UCSD-AML1 (cell line): ENCODE data around the gene ELP1.

Experiments
- DNase-seq: peaks from one replicate; lab custom pipeline; 2025; ENCODE audit not compliant: unreplicated experiment; lab: John Stamatoyannopoulos, UW

ELP1 gene

DNA sequence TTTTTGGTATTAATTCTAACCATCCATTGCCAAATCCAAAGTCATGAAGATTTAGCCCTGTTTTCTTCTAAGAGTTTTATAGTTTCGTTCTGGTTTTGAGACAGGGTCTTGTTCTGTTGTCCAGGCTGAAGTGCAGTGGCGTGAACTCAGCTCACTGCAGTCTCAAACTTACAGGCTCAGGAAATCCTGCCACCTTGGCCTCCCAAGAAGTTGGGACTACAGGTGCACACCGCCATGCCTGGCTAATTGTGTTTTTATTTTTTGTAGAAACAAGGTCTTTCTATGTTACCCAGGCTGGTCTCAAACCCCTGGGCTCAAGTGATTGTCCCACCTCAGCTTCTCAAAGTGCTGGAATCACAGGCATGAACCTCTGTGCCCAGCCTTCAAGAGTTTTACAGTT is 50.8 kb downstream of the ELP1 start:
- DNase-seq, result no peak

DNA sequence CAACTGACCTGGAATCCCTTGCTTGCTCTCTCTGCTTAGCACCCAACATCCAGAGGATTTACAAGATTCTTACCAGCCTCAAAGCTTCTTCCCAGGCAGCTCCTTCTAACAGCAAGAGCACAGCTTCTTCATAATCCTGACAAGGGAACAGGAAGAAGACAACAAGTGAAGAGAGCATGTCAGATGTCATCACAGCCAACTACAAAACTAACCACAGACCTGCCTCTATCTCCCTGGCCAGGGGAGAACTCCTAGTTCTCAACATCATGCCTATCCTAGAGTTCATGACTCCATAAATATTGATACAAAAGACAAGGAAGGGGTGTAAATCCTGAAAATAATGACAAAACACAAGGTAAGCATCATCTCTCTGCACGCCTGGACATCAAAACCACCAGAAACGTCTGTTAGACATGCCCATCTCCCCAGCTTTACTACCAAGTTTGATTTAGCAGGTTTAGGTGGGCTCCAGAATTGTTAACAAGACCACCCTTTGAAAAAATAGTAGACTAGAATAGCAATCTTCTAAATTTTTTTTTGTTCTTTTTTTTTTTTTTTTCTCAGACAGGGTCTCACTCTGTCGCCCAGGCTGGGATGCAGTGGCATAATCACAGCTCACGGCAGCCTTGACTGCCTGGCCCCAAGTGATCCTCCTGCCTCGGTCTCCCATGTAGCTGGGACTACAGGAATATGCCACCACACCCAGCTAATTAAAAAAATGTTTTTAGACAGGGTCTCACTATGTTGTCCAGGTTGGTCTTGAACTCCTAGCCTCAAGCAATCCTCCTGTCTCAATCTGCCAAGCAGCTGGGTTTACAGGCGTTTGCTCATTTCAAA is 51.7 kb downstream of the ELP1 start:
- no peak for DNase-seq

DNA sequence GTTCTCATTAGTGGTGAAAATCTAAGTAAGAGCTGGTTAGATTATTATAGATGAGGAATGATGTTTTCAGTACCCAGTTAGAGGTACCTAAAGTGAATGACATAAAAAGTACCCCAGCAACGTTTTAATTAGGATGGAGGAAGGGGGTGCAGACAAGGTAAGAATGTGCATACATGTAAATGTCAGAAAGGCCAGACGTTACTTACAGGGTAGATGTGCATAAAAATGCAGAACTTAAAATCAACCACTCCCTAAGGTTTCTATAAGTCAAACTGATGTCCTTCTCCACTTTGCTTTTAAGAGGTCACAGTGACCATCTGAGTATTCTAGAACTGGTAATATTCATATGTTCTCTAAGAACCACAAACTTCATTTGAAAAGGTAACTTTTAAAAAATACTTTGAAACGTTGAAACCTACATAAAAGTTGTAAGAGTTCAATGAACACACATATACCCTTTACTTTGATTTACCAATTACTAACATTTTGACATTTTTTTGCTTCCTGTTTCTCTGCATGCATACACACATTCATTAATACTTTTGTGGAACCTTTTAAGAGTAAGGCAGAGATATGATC is 53.1 kb downstream of the ELP1 start:
- no peak for DNase-seq

DNA sequence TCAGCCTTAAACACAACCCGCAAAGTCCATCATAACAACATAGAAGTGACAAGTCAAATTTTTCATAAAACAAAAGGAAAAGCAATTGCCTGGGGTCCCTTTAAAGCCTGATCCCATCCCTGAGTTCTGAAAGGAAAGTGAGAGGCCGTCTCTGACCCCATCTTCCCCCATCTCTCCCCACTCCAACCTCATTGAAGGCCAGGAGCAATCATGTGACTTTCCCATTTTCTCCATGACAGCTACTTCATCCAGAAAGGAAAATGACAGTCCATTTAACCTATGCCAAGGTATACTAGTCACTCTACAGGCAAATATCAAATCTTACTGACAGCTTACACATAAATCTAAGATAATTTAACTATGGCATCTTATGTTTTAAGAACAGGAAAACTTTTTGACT is 56.4 kb downstream of the ELP1 start:
- DNase-seq, result no peak

DNA sequence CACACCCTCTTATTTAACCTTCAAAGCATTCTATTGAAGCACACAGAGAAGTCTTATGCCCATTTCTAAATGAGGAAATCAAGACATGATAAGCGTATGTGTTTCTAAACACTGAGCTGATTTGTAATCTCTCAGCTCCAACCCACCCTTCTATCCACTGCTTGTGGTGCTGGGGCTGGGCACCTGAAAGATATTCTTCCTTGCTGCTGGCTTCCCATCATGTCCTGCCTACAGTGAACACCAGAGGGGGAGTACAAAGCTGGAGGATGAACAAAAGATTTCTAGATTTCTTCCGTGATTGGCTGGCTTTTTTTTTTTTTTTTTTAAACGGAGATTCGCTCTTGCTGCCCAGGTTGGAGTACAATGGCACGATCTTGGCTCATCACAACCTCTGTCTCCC is 57.5 kb downstream of the ELP1 start:
- no peak for DNase-seq

DNA sequence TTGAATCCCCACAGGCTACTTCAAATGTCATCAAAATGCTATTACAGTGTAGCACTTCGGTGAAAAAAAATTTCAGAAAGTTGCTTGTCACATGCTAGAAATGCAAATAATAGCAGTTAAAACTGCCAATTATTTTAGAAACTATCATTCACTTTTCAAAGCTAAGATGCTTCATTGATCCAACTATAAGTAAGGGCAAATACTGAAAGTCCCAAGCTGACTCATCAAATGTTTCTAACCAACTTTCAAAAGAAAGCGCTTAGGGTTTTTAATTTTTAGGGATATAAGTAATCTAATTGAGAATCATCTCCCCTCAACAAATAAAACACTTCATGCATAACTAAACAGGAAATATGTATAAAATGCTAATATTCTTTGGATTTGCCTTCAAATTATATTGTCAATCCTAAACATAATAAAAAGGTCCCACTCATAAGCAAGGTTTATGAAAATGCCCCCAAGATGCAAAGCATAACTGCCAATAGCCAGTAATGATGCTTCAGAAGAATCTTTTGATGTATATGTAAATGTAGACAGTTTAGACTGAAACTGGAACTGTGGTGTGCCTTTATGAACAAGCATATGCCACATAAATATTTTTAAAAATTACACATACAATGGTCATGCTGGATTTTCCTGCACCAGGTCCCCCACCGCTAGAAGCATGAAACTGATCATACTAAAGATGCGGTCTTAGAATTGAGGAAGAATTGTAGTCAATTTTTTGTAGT is 59.7 kb downstream of the ELP1 start:
- DNase-seq, result no peak

DNA sequence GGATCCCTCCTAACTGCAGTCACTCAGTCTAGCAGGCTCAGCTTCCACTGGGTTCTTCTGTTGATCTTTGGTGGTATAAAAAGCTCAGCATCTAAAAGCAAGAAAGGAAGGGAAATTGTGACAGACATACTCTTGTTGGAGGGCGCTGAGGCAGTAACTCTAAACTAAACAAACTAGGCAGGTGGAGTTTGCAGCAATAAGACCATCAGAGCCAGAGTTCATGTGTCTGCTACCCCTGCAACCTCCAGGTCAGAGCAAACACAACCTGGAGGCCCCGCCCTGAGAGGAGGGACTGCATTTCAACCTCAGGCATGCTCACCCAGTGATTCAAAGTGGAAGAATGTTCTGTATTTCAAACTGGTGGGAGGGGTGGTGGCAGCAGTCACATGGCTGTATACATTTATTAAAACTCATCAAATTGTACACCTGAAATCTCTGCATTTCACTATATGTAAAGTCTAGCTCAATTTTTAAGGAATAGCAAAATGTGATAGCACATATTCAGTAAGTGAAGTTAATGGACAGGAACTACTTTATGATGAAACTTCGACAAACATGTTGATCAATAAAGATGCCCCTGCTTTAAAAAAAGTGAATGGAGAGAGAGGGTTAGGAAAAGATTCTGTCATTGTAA is 64.7 kb downstream of the ELP1 start:
- no peak for DNase-seq

DNA sequence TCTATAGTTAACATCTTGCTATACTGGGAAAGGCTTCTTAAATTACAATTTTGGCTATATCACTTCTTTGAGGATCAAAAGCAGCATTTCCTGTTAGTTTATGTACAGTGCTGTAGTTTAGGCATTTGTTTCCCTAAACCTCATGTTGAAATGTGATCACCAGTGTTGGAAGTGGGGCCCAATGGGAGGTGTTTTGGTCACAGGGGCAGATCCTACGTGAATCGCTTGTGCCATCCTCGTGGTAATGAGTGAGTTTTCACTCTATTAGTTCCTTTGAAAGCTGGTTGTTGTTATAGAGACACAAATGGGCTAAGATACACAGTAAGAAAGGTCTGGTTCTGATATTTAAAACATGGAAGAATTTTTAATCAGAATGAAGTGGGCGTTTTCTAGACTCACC is 66.1 kb downstream of the ELP1 start:
- DNase-seq, result no peak

DNA sequence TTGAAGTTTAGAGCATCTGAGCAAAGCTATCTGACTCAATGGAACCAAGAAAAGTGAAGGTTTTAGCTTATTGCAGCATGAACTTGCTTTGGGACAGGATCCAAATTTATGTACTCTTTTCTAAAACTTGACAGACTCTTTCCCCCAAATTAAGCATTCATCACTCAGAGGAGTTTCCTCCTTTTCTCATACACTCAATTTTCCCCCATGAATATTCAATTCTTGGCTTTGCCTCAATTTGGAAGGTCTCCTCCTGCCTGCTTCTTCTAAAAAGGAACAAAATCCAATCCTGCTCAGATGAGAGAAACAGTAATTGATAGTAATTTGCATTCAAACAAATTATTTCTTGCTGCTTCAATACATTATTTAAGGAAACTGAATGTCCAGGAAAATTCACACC is 66.8 kb downstream of the ELP1 start:
- DNase-seq, result no peak

DNA sequence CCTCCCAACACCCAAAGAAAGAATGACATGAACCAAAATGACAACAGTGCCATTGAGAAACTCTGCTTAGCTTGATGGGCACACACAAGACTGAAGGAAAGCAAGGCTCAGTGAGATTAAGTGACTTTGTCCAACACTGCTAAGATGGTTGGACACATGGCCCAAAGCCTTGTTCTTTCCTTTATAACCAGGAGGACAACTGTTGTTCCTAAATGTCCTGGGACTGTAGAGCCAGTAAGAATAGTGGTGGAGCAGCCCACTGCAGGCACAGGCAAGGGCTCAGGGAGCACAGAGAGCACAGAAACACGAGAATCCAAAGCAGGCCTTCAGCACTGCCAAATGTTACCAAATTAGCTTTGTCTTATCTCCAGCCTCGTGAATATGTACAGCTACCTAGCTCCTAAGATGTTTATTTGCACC is 67.9 kb downstream of the ELP1 start:
- no peak for DNase-seq

DNA sequence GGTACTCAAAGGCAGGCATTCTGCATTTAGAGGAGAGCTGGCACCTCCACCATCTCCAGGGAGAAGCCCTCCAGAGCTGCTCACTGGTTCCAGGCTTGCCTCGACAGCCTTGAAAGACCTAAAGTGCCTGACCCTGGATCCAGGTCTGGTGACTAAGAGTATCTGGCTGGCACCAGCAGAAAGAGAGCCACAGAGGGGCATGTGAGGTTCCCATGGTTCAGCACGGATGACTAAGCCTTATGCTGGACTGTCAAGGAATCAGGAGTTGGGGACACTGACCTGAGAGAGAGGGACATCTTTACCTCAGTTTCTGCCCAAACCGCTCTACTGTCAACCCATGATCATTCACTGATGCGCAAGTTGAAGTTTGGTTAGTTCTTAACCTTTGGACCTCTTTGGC is 68.9 kb downstream of the ELP1 start:
- DNase-seq, result no peak

DNA sequence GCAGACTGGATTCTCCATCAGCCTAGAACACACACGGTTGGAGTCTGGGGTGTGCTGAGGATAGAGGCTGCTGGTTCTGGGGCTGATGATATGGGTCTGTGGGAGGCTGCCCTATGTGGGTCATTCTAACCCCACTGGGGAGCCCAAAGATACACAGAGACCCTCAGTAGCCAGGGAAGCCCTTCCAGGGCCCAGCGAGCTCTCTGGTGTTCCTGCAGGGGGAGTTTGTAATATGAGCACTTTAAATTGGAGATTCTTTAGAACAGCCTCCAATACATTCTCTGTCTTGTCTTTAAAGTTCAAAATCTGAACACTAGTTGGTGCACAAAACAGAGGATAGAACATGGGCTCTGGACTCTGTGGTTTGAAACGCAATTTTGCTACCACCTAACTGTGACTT is 69.5 kb downstream of the ELP1 start:
- no peak for DNase-seq

DNA sequence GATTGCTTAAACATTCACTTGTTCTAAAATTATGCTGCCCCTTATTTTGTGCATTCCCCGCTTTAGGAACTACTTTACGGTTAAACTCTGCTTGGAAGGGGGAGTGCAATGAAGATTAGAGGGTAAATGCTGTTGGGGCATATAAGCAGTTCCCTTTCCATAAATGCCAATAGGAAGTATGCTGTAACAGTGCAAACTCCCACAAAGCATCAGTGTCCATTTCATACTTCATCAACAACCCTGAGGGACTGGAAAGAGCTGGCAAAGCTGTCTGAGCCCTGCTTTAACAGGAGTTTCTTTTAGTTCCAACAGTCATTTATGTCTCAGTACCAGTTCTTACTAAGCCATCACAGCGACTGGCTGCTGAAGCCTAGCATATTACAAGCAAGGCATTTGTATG is 70.0 kb downstream of the ELP1 start:
- no peak for DNase-seq

DNA sequence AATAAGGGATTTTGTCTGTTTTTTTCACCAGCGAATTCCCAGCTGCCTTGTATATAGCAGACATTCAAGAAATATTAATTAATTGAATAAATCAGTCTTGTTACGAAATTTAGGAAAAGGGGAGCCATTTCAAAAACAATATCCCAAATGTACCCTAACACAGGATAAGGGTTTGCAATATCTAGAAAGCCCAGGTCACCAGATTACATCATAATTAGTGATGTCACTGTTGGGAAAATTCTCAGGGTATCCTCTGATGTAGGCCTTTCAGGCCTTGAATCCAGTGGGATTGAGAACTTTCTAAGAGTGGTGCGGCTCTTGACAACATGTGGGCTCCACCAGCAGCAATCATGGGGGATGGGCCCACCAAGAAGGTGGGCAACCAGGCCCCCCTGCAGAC is 71.9 kb downstream of the ELP1 start, which contains the start of gene ACTL7A:
TSS of gene ACTL7A (plus strand) at position 270 of the 400 bp plus-strand sequence. CDS start at position 327, 57 bp downstream.
- no peak for DNase-seq

DNA sequence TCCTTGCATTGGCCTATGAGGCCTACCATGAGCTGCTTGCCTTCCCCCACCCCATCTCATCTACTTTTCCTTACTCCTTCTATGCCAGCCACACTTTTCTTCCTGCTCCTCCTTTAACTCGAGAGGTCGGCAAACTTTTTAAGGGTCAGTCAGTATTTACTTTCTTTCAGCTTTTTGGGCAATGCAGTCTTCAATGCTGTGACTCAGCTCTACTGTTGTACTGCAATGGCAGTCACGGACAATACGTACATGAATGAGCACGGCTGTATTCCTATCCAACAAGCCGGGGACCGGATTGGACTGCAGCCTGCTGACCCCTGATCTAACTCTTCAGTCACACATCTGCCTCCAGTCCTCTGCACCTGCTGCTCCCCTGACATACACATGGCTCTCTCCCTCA is 72.5 kb downstream of the ELP1 start:
- DNase-seq, result no peak

DNA sequence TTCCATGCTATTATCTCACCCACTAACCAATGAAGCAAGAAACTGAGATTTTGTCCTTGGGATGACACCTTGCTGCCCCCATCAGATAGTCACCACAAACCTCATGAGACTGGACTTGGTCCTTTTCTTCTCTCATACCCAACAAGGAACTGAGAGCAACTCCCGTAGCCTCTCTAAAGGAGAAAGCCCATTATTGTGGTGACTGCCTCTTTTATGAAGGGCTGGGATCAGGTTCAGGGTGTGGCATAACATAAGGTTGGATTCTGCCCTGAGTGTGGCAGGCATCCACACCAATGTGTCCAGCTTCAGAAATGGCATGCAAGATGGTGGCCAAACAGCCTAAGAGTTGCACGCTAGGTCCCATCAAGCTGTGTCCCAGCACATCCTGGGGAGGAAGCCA is 73.2 kb downstream of the ELP1 start:
- DNase-seq, result no peak

DNA sequence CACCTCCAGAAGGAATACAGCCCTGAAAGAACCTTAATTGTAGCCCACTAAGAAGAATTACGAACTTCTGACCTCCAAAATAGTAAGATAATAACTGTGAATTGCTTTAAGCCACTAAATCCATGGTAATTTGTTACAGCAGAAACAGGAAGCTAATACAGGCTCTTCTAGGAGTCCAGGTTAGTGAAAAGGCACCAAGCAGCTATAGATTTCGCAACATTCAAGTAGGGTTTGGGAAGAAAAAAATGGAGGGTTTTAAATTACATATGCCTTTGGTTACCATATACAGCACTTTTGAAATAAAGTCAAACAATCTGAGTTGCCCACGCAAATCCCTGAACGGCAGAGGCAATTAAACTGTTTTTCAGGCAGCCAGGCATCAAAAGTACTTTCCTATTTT is 73.6 kb downstream of the ELP1 start:
- DNase-seq, result no peak

DNA sequence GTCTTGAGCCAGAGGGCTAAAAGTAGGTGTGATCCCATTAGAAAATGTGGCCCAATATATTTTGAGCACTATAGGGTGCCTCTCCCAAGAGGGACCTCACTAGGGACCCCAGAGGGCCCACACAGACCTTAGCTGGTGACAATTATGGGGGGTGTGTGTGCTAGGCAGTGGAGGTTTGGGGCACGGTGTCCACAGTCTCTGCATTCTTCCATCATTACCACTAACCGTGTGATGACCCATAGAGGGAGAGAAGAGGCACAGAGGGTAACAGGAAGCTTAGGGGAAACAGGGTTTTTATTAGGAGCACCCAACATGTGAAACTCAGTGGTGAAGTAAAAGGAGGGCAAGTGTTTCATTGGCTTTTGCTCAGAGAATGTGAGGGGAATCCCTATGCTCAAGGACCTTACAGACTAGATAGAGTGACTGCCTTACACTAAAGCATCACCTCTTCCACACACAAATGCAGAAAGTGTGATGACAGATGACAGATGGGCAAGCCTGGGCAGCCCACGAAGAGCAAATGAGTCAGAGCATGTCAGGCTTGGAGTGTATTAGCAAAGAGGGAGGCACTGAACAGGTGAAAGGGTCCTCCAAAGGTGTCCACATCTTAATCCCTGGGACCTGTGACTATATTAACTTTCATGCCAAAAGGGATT is 74.3 kb downstream of the ELP1 start:
- no peak for DNase-seq

DNA sequence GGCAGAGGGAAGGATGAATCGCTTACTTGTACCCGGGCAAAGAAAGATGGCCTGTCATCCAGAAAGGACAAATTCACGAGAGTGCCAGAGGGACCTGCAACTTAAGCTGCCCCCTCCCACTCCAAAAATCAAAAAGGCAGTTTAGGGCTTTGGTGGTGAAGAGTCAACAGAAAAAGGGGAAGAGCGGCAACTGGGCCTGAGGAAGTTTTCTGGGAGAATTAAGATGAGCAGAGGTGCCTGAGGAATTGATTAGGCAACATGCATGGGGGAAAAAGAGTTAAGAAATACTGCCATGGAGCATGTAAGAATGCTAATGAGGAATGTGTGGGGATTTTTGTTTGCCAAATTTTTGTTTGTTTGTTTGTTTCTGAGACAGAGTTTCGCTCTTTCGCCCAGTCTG is 76.4 kb downstream of the ELP1 start:
- DNase-seq, result no peak

DNA sequence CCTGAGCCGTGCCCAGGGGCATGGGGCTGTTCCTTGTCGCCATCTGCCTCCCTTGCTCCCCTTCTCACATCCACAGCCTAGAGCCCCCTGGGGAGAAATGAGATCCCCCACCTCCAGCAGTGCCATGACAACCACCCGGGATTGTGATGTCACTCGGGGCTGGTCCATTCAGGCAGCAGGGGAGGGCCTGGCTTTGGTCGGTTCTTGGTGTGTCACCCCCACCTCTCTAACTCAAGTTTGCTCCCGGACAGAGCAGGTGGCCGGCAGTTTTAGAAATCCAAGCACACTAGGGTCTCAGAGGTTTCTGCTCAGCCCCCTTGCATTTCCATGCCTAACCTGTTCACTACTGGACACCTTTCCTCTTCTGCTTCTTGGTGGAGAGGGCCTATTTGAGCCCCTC is 78.0 kb downstream of the ELP1 start, which contains the start of gene ACTL7B:
TSS of gene ACTL7B (minus strand) at position 99 of the 400 bp plus-strand sequence. CDS start at position 43, 56 bp downstream.
- DNase-seq, result no peak

DNA sequence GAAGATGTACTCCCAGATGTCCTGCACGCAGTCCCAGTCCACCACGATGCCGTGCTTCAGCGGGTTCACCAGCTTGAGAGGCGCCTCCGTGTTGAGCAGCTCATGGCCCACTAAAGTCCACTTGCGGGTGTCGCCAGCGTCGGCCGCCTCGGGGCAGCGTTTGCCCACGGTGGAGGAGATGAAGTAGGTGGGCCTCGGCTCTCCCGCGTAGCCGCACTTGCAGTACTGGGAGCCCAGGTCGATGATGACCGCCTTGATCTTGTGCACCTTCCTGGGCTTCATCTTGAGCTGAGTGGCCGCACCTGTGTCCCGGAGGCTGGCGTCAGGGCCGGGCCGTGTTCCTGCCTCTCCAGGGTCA is 78.4 kb downstream of the ELP1 start:
- no peak for DNase-seq
